ENCODE results near the gene RNF144B. TPM values are rescaled to one million over a fixed set of nuclear protein-coding genes. Genes with fewer than 3 reads are reported as not detected.

The RNF144B gene
- total and polyA plus RNA-seq, 2 of the 8 experiments (the other 6 are each of a cell fraction or from before 2014, with no cell fraction given): 1.8 to 11.2 TPM

GRCh38 chr6:18506382-18507017 lies 119.3 kb downstream of the RNF144B start:
- Histone ChIP-seq H3K9me3 (ENCODE audit: insufficient read depth in 2 of 2, low read depth in 1 of 2, low read length in 1 of 2) (no peaks in the 10 kb centered on the region), H3K56ac (replicated peaks; ENCODE audit: insufficient read length, low read depth, low read length) (no peak overlapping the region), H2BK20ac (ENCODE audit: low read length) (no peak overlapping the region), H3K79me1 (ENCODE audit: low read depth, low read length) (no peaks in the 10 kb centered on the region), H3K4me1 (replicated peaks in 1 of 4; ENCODE audit: control insufficient read depth in 3 of 4, insufficient read depth in 4 of 4, low read length in 3 of 4) (no peaks in the 10 kb centered on the region), H3K27ac (ENCODE audit: low read depth, low read length) (no peak overlapping the region), H2AFZ (ENCODE audit: low read length) (no peak overlapping the region; the same call in 1 of the 2 replicates), H3K27me3 (replicated peaks in 1 of 4; ENCODE audit: control insufficient read depth in 3 of 4, extremely low read depth in 1 of 4, insufficient read depth in 3 of 4, low read length in 3 of 4) (no peaks in the 10 kb centered on the region), H3K14ac (ENCODE audit: insufficient read length) (no peak overlapping the region), H3K4me2 (ENCODE audit: insufficient read depth in 1 of 2, low read depth in 2 of 2, low read length in 2 of 2) (no peak overlapping the region), H2BK5ac (ENCODE audit: low read depth, low read length) (no peak overlapping the region), H3K23ac (ENCODE audit: insufficient read length) (no peak overlapping the region), H3K18ac (ENCODE audit: extremely low read depth, low read length) (no peak overlapping the region), H2BK15ac (ENCODE audit: low read length) (no peak overlapping the region), H4K5ac (ENCODE audit: insufficient read length, low read depth, low read length) (no peak overlapping the region), H4K20me1 (replicated peaks in 1 of 2; ENCODE audit: control insufficient read depth in 1 of 2, insufficient read depth in 2 of 2, low read length in 2 of 2) (no peaks in the 10 kb centered on the region), H2BK12ac (ENCODE audit: low read depth, low read length) (no peak overlapping the region), H3K79me2 (ENCODE audit: control insufficient read depth in 1 of 2, insufficient read depth in 2 of 2, low read length in 2 of 2) (no peaks in the 10 kb centered on the region), H3K9ac (replicated peaks in 1 of 4; ENCODE audit: extremely low read depth in 1 of 4, low read depth in 3 of 4, low read length in 3 of 4) (no peak overlapping the region), H3K4ac (replicated peaks; ENCODE audit: insufficient read length, low read depth, low read length) (no peak overlapping the region), H3K23me2 (ENCODE audit: low read depth, low read length) (no peaks in the 10 kb centered on the region), H4K91ac (replicated peaks; ENCODE audit: insufficient read length, low read length) (no peak overlapping the region), H2BK120ac (replicated peaks; ENCODE audit: low read depth, low read length) (no peak overlapping the region), H2AK5ac (ENCODE audit: low read depth, low read length) (no peak overlapping the region), H4K8ac (ENCODE audit: extremely low read depth, insufficient read depth, low read length) (no peak overlapping the region), H3K4me3 (ENCODE audit: extremely low read depth in 1 of 4, insufficient read depth in 2 of 4, low read depth in 3 of 4, low read length in 4 of 4) (no peak overlapping the region), H3K36me3 (ENCODE audit: control insufficient read depth in 2 of 4, insufficient read depth in 4 of 4, low read length in 3 of 4) (no peaks in the 10 kb centered on the region)
- TF ChIP-seq ASH2L (IDR thresholded peaks at IDR 0.05; ENCODE audit: low read length) (no peak), KDM1A (IDR thresholded peaks at IDR 0.05; ENCODE audit: borderline replicate concordance, low read length) (no peak)
- WGBS, 2 experiments (ENCODE audit: extremely low coverage in 1 of 2, insufficient coverage in 1 of 2, insufficient read length in 1 of 2, insufficient replicate concordance in 2 of 2, low coverage in 1 of 2, low lambda C conversion rate in 2 of 2, missing lambda C conversion rate in 1 of 2): 94% methylated on average over 15 of the region's 15 CpGs; no CpG with 5 or more reads in 1 of the 2 experiments
- no peak for DNase-seq (ENCODE audit: low read depth in 1 of 2, low spot score in 2 of 2)
- ChIA-PET POLR2A (ENCODE audit: partially characterized antibody) (interaction anchor here (0.7 to 1.6 kb wide), 3 partner anchors 179 to 251 kb away, joined by 3 to 4 read pairs (median 3); no protein-coding TSS in a partner anchor), CTCF (ENCODE audit: partially characterized antibody) (interaction anchor here (0.7 to 15.6 kb wide), 5 partner anchors 8 to 385 kb away, joined by 3 to 268 read pairs (median 4); partner anchors contain the start of gene RNF144B)
- FAIRE-seq: no peak

Data from H1 (cell line).